Liver (tissue), 9 donors: ENCODE measurements around the gene SAMD4B. TPM values are rescaled to one million over a fixed set of nuclear protein-coding genes. Genes with fewer than 3 reads are reported as not detected.

ENCODE experiments used
- DNase-seq: peaks from one replicate; pipeline ENCODE4 v3.0.0-alpha.2; 2017; ENCODE audit warnings: low spot score
- H3K27ac ChIP-seq, 2 donors: one replicate each; pipeline ENCODE4 v1.7.0; 2013; ENCODE audit warnings: inconsistent platforms in 2 of 2, low read length in 2 of 2, control low read depth in 1 of 2, low read depth in 1 of 2, mild to moderate bottlenecking in 1 of 2
- H3K27me3 ChIP-seq, 4 donors: one replicate each; pipeline versions ENCODE4 v1.6.1 to v1.7.0; 2013; ENCODE audit warnings: low read length in 3 of 4, inconsistent platforms in 1 of 4, mild to moderate bottlenecking in 1 of 4, moderate library complexity in 1 of 4; ENCODE audit not compliant: control insufficient read depth in 4 of 4, insufficient read depth in 4 of 4
- H3K36me3 ChIP-seq, 4 donors: one replicate each; pipeline versions ENCODE4 v1.6.1 to v1.7.0; 2013; ENCODE audit warnings: low read length in 3 of 4, mild to moderate bottlenecking in 3 of 4, low read depth in 1 of 4, moderate library complexity in 1 of 4; ENCODE audit not compliant: control insufficient read depth in 4 of 4, insufficient read depth in 3 of 4
- H3K4me1 ChIP-seq, 4 donors: one replicate each; pipeline versions ENCODE4 v1.6.1 to v1.7.0; 2013; ENCODE audit warnings: low read length in 3 of 4, mild to moderate bottlenecking in 3 of 4, moderate library complexity in 1 of 4; ENCODE audit not compliant: control insufficient read depth in 4 of 4, insufficient read depth in 4 of 4
- H3K4me3 ChIP-seq, 3 donors: one replicate each; pipeline versions ENCODE4 v1.6.1 to v1.7.0; 2013; ENCODE audit warnings: low read length in 3 of 3, control low read depth in 1 of 3, low read depth in 1 of 3, mild to moderate bottlenecking in 1 of 3
- H3K9ac ChIP-seq, 2 donors: one replicate each; pipeline ENCODE4 v1.7.0; 2013; ENCODE audit warnings: low read length in 2 of 2, mild to moderate bottlenecking in 2 of 2, moderate library complexity in 2 of 2, control low read depth in 1 of 2, low read depth in 1 of 2
- H3K9me3 ChIP-seq, 4 donors: one replicate each; pipeline versions ENCODE4 v1.6.1 to v1.7.0; 2013; ENCODE audit warnings: low read length in 3 of 4; ENCODE audit not compliant: control insufficient read depth in 4 of 4
- EGR1 ChIP-seq, 2 donors: IDR thresholded peaks; 2 replicates each; pipeline ENCODE4 v1.6.1; 2016 to 2018; ENCODE audit warnings: antibody characterized with exemption in 2 of 2, low read depth in 2 of 2
- FOXA1 ChIP-seq: IDR thresholded peaks from 2 replicates; pipeline ENCODE4 v1.6.1; 2016; ENCODE audit warnings: antibody characterized with exemption
- FOXA2 ChIP-seq: IDR thresholded peaks from 2 replicates; pipeline ENCODE4 v1.6.1; 2016; ENCODE audit warnings: antibody characterized with exemption
- GABPA ChIP-seq, 2 donors: IDR thresholded peaks in 1 of 2; conservative IDR thresholded peaks in 1 of 2; 2 replicates each; pipeline ENCODE4 v1.6.1; 2016; ENCODE audit warnings: antibody characterized with exemption in 2 of 2, mild to moderate bottlenecking in 1 of 2, moderate library complexity in 1 of 2
- HNF4A ChIP-seq, 2 donors: conservative IDR thresholded peaks; 2 replicates each; pipeline ENCODE4 v1.6.1; 2016; ENCODE audit warnings: antibody characterized with exemption in 2 of 2, mild to moderate bottlenecking in 2 of 2
- HNF4G ChIP-seq: IDR thresholded peaks from 2 replicates; pipeline ENCODE4 v1.6.1; 2016; ENCODE audit warnings: antibody characterized with exemption
- JUND ChIP-seq, 2 donors: IDR thresholded peaks; 2 replicates each; pipeline ENCODE4 v1.6.1; 2016; ENCODE audit warnings: antibody characterized with exemption in 2 of 2
- MAX ChIP-seq: IDR thresholded peaks from 2 replicates; pipeline ENCODE4 v1.6.1; 2016; ENCODE audit warnings: antibody characterized with exemption
- NR2F2 ChIP-seq: IDR thresholded peaks from 2 replicates; pipeline ENCODE4 v1.6.1; 2016; ENCODE audit warnings: antibody characterized with exemption
- RAD21 ChIP-seq, 2 donors: IDR thresholded peaks; 2 replicates each; pipeline ENCODE4 v1.6.1; 2016; ENCODE audit warnings: antibody characterized with exemption in 2 of 2, mild to moderate bottlenecking in 2 of 2
- REST ChIP-seq: IDR thresholded peaks from 2 replicates; pipeline ENCODE4 v1.6.1; 2016; ENCODE audit warnings: antibody characterized with exemption, mild to moderate bottlenecking
- RXRA ChIP-seq, 2 donors: IDR thresholded peaks; 2 replicates each; pipeline ENCODE4 v1.6.1; 2017 to 2018; ENCODE audit warnings: antibody characterized with exemption in 2 of 2, mild to moderate bottlenecking in 1 of 2
- SP1 ChIP-seq: IDR thresholded peaks from 2 replicates; pipeline ENCODE4 v1.6.1; 2018; ENCODE audit warnings: antibody characterized with exemption, mild to moderate bottlenecking
- TAF1 ChIP-seq: conservative IDR thresholded peaks from 2 replicates; pipeline ENCODE4 v1.6.1; 2016; ENCODE audit warnings: antibody characterized with exemption, mild to moderate bottlenecking
- YY1 ChIP-seq: IDR thresholded peaks from 2 replicates; pipeline ENCODE4 v1.6.1; 2016; ENCODE audit warnings: antibody characterized with exemption, mild to moderate bottlenecking
- ZBTB33 ChIP-seq: IDR thresholded peaks from 2 replicates; pipeline ENCODE4 v1.6.1; 2016; ENCODE audit warnings: antibody characterized with exemption
- WGBS: extraction: QIAGEN DNeasy Blood & Tissue Kit; methylation state at CpG from one replicate; pipeline ENCODE4 v1.1.7; 2013; 5-methylcytosine and 5-hydroxymethylcytosine counted together
- polyA plus RNA-seq, 2 donors: library from polyadenylated mRNA; stranded (reverse) in 1 of 2; unstranded in 1 of 2; fragments of 200-250 nt in 1 of 2; fragments of >200 nt in 1 of 2; fragmentation: Nextera tagmentation in 1 of 2; extraction: Ambion mirVana in 1 of 2; gene quantifications; one replicate each; pipeline versions ENCODE4 v1.2.1 to v1.2.3, GENCODE V29; 2013 to 2015
- total RNA-seq, 2 donors: library from RNA; depleted of rRNA; stranded (reverse); fragments of >200 nt; gene quantifications; one replicate each; pipeline ENCODE4 v1.2.3, GENCODE V29; 2014
- TF ChIP-seq, protein P1 (sequence below): IDR thresholded peaks from 2 replicates; pipeline ENCODE4 v1.6.1; 2016; ENCODE audit warnings: antibody characterized with exemption
- TF ChIP-seq, protein P2 (sequence below): fragments of 150-350 bp; IDR thresholded peaks from 2 replicates; pipeline ENCODE4 v1.5.1; 2017; ENCODE audit warnings: improper control_type of control experiment, low read depth, low read length; ENCODE audit not compliant: missing input control
- donor health status: healthy.
- donor health status: healthy.
- donor health status: healthy.
- donor health status: healthy.
- donor health status: healthy.

Gene SAMD4B
- total and polyA plus RNA-seq, 4 donors = 17.3 to 39.4 (median 30.5) TPM

- Histone ChIP-seq H3K36me3 (no peaks in the 10 kb centered on the region), H3K9ac (no peak overlapping the region), H3K27ac (no peak overlapping the region), H3K4me3 (no peak overlapping the region), H3K4me1 (no peaks in the 10 kb centered on the region), H3K27me3 (peaks cover 0 to 6% (median under 1%) of the 10 kb centered on the region in 4 donors), H3K9me3 (no peaks in the 10 kb centered on the region)
- TF ChIP-seq MAX (no peak), TAF1 (no peak), RAD21 (IDR thresholded peaks at IDR 0.05) (no peak), EGR1 (IDR thresholded peaks at IDR 0.05; ENCODE audit: low read depth in 2 of 2) (no peak), HNF4G (no peak), YY1 (no peak), FOXA1 (no peak), HNF4A (conservative IDR thresholded peaks at IDR 0.05) (no peak), ZBTB33 (no peak), NR2F2 (no peak), SP1 (no peak), RXRA (IDR thresholded peaks at IDR 0.05) (no peak), JUND (IDR thresholded peaks at IDR 0.05) (no peak), FOXA2 (no peak), GABPA (IDR thresholded peaks at IDR 0.05 in 1 of 2, conservative IDR thresholded peaks at IDR 0.05 in 1 of 2) (no peak)
- TF ChIP-seq, protein P1, sequence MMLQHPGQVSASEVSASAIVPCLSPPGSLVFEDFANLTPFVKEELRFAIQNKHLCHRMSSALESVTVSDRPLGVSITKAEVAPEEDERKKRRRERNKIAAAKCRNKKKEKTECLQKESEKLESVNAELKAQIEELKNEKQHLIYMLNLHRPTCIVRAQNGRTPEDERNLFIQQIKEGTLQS = no peak
- TF ChIP-seq, protein P2, sequence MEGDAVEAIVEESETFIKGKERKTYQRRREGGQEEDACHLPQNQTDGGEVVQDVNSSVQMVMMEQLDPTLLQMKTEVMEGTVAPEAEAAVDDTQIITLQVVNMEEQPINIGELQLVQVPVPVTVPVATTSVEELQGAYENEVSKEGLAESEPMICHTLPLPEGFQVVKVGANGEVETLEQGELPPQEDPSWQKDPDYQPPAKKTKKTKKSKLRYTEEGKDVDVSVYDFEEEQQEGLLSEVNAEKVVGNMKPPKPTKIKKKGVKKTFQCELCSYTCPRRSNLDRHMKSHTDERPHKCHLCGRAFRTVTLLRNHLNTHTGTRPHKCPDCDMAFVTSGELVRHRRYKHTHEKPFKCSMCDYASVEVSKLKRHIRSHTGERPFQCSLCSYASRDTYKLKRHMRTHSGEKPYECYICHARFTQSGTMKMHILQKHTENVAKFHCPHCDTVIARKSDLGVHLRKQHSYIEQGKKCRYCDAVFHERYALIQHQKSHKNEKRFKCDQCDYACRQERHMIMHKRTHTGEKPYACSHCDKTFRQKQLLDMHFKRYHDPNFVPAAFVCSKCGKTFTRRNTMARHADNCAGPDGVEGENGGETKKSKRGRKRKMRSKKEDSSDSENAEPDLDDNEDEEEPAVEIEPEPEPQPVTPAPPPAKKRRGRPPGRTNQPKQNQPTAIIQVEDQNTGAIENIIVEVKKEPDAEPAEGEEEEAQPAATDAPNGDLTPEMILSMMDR = no peak
- no peak for DNase-seq
- 84% methylated on average over 4 of the region's 4 CpGs for WGBS
Measured at GRCh38 chr19:39301021-39301420, 41.2 kb upstream of the SAMD4B start.

GRCh38 chr19:39301562-39301961 is 40.7 kb upstream of the SAMD4B start:
- no peak overlapping the region for H3K4me3 ChIP-seq
- H3K9ac ChIP-seq = no peak overlapping the region
- DNase-seq = no peak
- no peaks in the 10 kb centered on the region for H3K4me1 ChIP-seq
- H3K27me3 ChIP-seq = peaks cover 0 to 6% (median under 1%) of the 10 kb centered on the region in 4 donors
- TF ChIP-seq HNF4G = no peak
- no peak for TF ChIP-seq FOXA1
- no peak for TF ChIP-seq RXRA (IDR thresholded peaks at IDR 0.05)
- no peak for TF ChIP-seq NR2F2
- no peak for TF ChIP-seq REST
- TF ChIP-seq, protein P2 = no peak
- TF ChIP-seq MAX = no peak
- TF ChIP-seq TAF1 = no peak
- TF ChIP-seq, protein P1 = no peak
- no peaks in the 10 kb centered on the region for H3K9me3 ChIP-seq
- H3K36me3 ChIP-seq = no peaks in the 10 kb centered on the region
- 80% methylated on average over 3 of the region's 3 CpGs for WGBS
- no peak overlapping the region for H3K27ac ChIP-seq
